Hepatocyte (in vitro differentiated cells): ENCODE results near the gene SCFD2.

Source experiments
- EZH2 ChIP-seq: fragments of 200-600 bp; sonication (generic); IDR thresholded peaks from 2 replicates; pipeline ENCODE4 v1.6.1; 2016; ENCODE audit warnings: antibody characterized with exemption, mild to moderate bottlenecking, borderline replicate concordance
- EZH2phosphoT487 ChIP-seq: fragments of 200-600 bp; sonication (generic); IDR thresholded peaks from one replicate; pipeline ENCODE4 v1.6.1; 2018; ENCODE audit warnings: antibody characterized with exemption, mild to moderate bottlenecking, low read depth, moderate library complexity; ENCODE audit not compliant: unreplicated experiment, severe bottlenecking
- TF ChIP-seq, protein P1 (sequence below): fragments of 200-600 bp; sonication (generic); IDR thresholded peaks from 2 replicates; pipeline ENCODE4 v1.5.1; 2016; ENCODE audit warnings: antibody characterized with exemption, mild to moderate bottlenecking; ENCODE audit not compliant: poor library complexity

DNA sequence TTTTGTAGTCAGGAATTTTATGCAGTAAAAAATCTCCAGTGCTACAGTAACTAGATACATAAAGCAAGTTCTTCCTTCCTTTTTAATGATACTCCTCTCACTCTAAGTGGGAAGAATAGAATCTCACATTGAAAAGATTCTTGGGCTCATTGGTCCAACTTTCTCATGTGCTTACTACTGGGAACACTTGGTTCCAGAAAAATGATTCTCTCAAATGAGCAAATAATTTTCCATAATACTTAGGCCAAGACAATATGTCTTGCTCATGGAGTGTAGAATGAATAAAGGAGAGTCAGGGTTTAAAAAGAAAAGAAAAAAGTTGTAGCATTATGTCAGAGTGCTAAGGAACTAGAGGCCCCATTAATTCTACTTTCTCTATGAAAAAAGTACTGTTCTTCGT is 306.0 kb downstream of the SCFD2 start:
- TF ChIP-seq EZH2 (no peak), EZH2phosphoT487 (no peak)
- TF ChIP-seq, protein P1, sequence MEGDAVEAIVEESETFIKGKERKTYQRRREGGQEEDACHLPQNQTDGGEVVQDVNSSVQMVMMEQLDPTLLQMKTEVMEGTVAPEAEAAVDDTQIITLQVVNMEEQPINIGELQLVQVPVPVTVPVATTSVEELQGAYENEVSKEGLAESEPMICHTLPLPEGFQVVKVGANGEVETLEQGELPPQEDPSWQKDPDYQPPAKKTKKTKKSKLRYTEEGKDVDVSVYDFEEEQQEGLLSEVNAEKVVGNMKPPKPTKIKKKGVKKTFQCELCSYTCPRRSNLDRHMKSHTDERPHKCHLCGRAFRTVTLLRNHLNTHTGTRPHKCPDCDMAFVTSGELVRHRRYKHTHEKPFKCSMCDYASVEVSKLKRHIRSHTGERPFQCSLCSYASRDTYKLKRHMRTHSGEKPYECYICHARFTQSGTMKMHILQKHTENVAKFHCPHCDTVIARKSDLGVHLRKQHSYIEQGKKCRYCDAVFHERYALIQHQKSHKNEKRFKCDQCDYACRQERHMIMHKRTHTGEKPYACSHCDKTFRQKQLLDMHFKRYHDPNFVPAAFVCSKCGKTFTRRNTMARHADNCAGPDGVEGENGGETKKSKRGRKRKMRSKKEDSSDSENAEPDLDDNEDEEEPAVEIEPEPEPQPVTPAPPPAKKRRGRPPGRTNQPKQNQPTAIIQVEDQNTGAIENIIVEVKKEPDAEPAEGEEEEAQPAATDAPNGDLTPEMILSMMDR = no peak
